Measurements from ENCODE around the gene NOS1AP. TPM values are rescaled to one million over a fixed set of nuclear protein-coding genes. Genes with fewer than 3 reads are reported as not detected.

The NOS1AP gene
- total and polyA plus RNA-seq, 9 of the 15 experiments (the other 6 are each of a cell fraction or from before 2014, with no cell fraction given) = 0.07 to 1.5 (median 0.22) TPM

GRCh38 chr1:162204823-162205155, 135.3 kb downstream of the NOS1AP start:
- DNase-seq (ENCODE audit: extremely low read depth in 1 of 4, low spot score in 3 of 4) (no peak), FAIRE-seq (no peak), ATAC-seq (no peak)
- in situ Hi-C loops (cut with MboI) (no loop called here), intact Hi-C loops (cut with micrococcal nuclease) (no loop called here)
- no TSS peak for BruUV-seq (replicated peaks)
- POLR2A ChIA-PET = no interaction called here
- Histone ChIP-seq H3K9me3 (replicated peaks; ENCODE audit: control insufficient read depth, insufficient read depth, low read depth, low read length) (no peaks in the 10 kb centered on the region), H3K9ac (ENCODE audit: insufficient read depth in 1 of 2, low read depth in 2 of 2, low read length in 2 of 2) (no peak overlapping the region), H3K4me1 (replicated peaks in 1 of 2; ENCODE audit: control insufficient read depth in 2 of 2, insufficient read depth in 2 of 2, low read length in 2 of 2) (no peaks in the 10 kb centered on the region), H3K4me2 (ENCODE audit: insufficient read depth, low read length) (no peak overlapping the region), H3K27ac (ENCODE audit: extremely low read depth, low read depth, low read length) (no peak overlapping the region), H3K36me3 (ENCODE audit: control insufficient read depth, insufficient read depth, low read length) (no peaks in the 10 kb centered on the region), H3K9me1 (ENCODE audit: control insufficient read depth, insufficient read depth, low read length) (no peaks in the 10 kb centered on the region), H2AFZ (ENCODE audit: low read depth, low read length) (no peak overlapping the region), H3K4me3 (no peak overlapping the region), H4K20me1 (replicated peaks; ENCODE audit: control insufficient read depth, insufficient read depth, low read length) (no peaks in the 10 kb centered on the region; the same call in 1 of the 2 replicates), H3K79me2 (ENCODE audit: control insufficient read depth, insufficient read depth, low read length) (no peaks in the 10 kb centered on the region), H3K27me3 (ENCODE audit: control insufficient read depth in 2 of 2, insufficient read depth in 2 of 2, low read length in 2 of 2) (peaks cover 4% of the 10 kb centered on the region in 2 experiments; a peak in 2 of 5 replicates)
- no peak for TF ChIP-seq POLR2A (conservative IDR thresholded peaks at IDR 0.05)
- TF ChIP-seq EZH2 (IDR thresholded peaks at IDR 0.05; ENCODE audit: borderline replicate concordance, low read depth, low read length) = no peak
- TF ChIP-seq ILF3 (IDR thresholded peaks at IDR 0.05; ENCODE audit: borderline replicate concordance) = no peak
- no peak for TF ChIP-seq ZBTB8A (IDR thresholded peaks at IDR 0.05; ENCODE audit: partially characterized antibody)
- no peak for TF ChIP-seq ZBTB17 (CRISPR knock-in tag; IDR thresholded peaks at IDR 0.05)
- TF ChIP-seq SIX5 (IDR thresholded peaks at IDR 0.05; ENCODE audit: borderline replicate concordance in 1 of 2, insufficient read depth in 1 of 2, low read depth in 1 of 2, low read length in 2 of 2) = no peak
- no peak for TF ChIP-seq DDX20 (tag; IDR thresholded peaks at IDR 0.05; ENCODE audit: low read depth)
- TF ChIP-seq ZNF695 (CRISPR knock-in tag; IDR thresholded peaks at IDR 0.05) = no peak
- no peak for TF ChIP-seq KLF6 (CRISPR knock-in tag; IDR thresholded peaks at IDR 0.05; ENCODE audit: borderline replicate concordance)
- no peak for TF ChIP-seq GABPB2 (CRISPR knock-in tag; conservative IDR thresholded peaks at IDR 0.05)
- no peak for TF ChIP-seq COPS2 (conservative IDR thresholded peaks at IDR 0.05)
- WGBS (ENCODE audit: insufficient coverage, low coverage, missing lambda C conversion rate) = 0% methylated on average over 1 of the region's 1 CpG
- CTCF ChIA-PET (ENCODE audit: low intra/inter-chr PET ratio) = no interaction called here
